Activated B cell treated with CpG ODN at 0.5 μM for 24 hours (primary cell): Measurements from ENCODE around the gene ZACN. TPM values are rescaled to one million over a fixed set of nuclear protein-coding genes. Genes with fewer than 3 reads are reported as not detected.

Experiments used
- ATAC-seq: fragments of 200-7000 bp; cut with Tn5 transposase; one replicate; pipeline ENCODE4 v1.10.0; 2021; ENCODE audit warnings: low read depth, mild to moderate bottlenecking, moderate library complexity
- CTCF ChIA-PET: fragments of 350-600 bp; sonication (Branson Sonifier 250); formaldehyde crosslinking; loops from one replicate; lab custom pipeline; 2021; ENCODE audit warnings: antibody characterized with exemption; lab: Charles Lee
- POLR2A ChIA-PET: fragments of 350-600 bp; sonication (Branson Sonifier 250); formaldehyde crosslinking; loops from one replicate; lab custom pipeline; 2021; ENCODE audit warnings: antibody characterized with exemption; lab: Charles Lee
- DNase-seq: peaks from one replicate; pipeline ENCODE4 v3.0.0; 2022
- H3K27ac Mint-ChIP-seq: one replicate; pipeline ENCODE4 v1.8.0; 2020; ENCODE audit warnings: mixed read lengths
- H3K27me3 Mint-ChIP-seq: one replicate; pipeline ENCODE4 v1.8.0; 2021; ENCODE audit warnings: mixed read lengths
- H3K36me3 Mint-ChIP-seq: one replicate; pipeline ENCODE4 v1.8.0; 2021; ENCODE audit warnings: low read depth, mixed read lengths
- H3K4me1 Mint-ChIP-seq: one replicate; pipeline ENCODE4 v1.8.0; 2021; ENCODE audit warnings: mixed read lengths
- H3K4me3 Mint-ChIP-seq: one replicate; pipeline ENCODE4 v1.8.0; 2020; ENCODE audit warnings: mild to moderate bottlenecking, mixed read lengths
- H3K9me3 Mint-ChIP-seq: one replicate; pipeline ENCODE4 v1.8.0; 2020; ENCODE audit warnings: mixed read lengths
- intact Hi-C: fragments of 100-400 bp; cut with micrococcal nuclease; formaldehyde crosslinking; loops from one replicate; pipeline ENCODE4 v1.15.1; 2024
- total RNA-seq: library from RNA; stranded (reverse); gene quantifications from 2 replicates; pipeline ENCODE4 v1.2.3, GENCODE V29; 2022
- TF ChIP-seq, protein P1 (sequence below): fragments of 200-600 bp; IDR thresholded peaks from one replicate; pipeline ENCODE4 v1.8.0; 2022; ENCODE audit warnings: antibody characterized with exemption, mild to moderate bottlenecking

Gene ZACN
- total RNA-seq, 1 donor from 2014 or later: 0.67 TPM

DNA sequence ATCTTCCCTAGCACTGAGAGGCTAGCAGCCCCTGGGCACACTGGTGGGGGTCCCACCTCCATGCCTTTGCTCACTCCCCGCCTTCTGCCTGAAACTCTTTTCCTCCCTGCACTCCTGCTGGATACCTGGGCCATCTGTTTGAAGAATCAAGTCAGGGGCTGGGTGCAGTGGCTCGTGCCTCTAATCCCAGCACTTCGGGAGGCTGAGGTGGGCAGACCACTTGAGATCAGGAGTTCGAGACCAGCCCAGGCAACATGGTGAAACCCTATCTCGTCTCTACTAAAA is 46.4 kb downstream of the ZACN start:
- no peak for ATAC-seq
- H3K36me3 Mint-ChIP-seq: no peaks in the 10 kb centered on the region
- no peaks in the 10 kb centered on the region for H3K9me3 Mint-ChIP-seq
- TF ChIP-seq, protein P1, sequence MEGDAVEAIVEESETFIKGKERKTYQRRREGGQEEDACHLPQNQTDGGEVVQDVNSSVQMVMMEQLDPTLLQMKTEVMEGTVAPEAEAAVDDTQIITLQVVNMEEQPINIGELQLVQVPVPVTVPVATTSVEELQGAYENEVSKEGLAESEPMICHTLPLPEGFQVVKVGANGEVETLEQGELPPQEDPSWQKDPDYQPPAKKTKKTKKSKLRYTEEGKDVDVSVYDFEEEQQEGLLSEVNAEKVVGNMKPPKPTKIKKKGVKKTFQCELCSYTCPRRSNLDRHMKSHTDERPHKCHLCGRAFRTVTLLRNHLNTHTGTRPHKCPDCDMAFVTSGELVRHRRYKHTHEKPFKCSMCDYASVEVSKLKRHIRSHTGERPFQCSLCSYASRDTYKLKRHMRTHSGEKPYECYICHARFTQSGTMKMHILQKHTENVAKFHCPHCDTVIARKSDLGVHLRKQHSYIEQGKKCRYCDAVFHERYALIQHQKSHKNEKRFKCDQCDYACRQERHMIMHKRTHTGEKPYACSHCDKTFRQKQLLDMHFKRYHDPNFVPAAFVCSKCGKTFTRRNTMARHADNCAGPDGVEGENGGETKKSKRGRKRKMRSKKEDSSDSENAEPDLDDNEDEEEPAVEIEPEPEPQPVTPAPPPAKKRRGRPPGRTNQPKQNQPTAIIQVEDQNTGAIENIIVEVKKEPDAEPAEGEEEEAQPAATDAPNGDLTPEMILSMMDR: no peak
- H3K27me3 Mint-ChIP-seq: no peaks in the 10 kb centered on the region
- ChIA-PET CTCF (interaction anchor here (1.0 to 11.2 kb wide), 4 partner anchors 20 to 240 kb away, joined by 6 to 228 read pairs (median 14); no protein-coding TSS in a partner anchor), POLR2A (interaction anchor here (13.5 kb wide), 1 partner anchor 142 kb away, joined by 257 read pairs; the partner anchor contains the start of gene UBALD2)
- no peak overlapping the region for H3K4me3 Mint-ChIP-seq
- H3K4me1 Mint-ChIP-seq: peaks cover 17% of the 10 kb centered on the region
- DNase-seq: no peak
- intact Hi-C loops: no loop called here
- H3K27ac Mint-ChIP-seq: no peak overlapping the region

- intact Hi-C loops: no loop called here
- H3K27ac Mint-ChIP-seq: no peak overlapping the region
- H3K4me3 Mint-ChIP-seq: no peak overlapping the region
- no peak for ATAC-seq
- peaks cover 14% of the 10 kb centered on the region for H3K4me1 Mint-ChIP-seq
- no peaks in the 10 kb centered on the region for H3K36me3 Mint-ChIP-seq
- ChIA-PET CTCF (interaction anchor here (0.7 to 11.2 kb wide), 4 partner anchors 22 to 259 kb away, joined by 3 to 228 read pairs (median 13); partner anchors contain the start of gene EXOC7), POLR2A (interaction anchor here (0.6 to 13.5 kb wide), 3 partner anchors 20 to 142 kb away, joined by 3 to 257 read pairs (median 3); partner anchors contain the start of gene UBALD2)
- no peaks in the 10 kb centered on the region for H3K27me3 Mint-ChIP-seq
- DNase-seq: no peak
- H3K9me3 Mint-ChIP-seq: no peaks in the 10 kb centered on the region
- TF ChIP-seq, protein P1: no peak
Observed at GRCh38 chr17:76125922-76126321, 46.9 kb downstream of the ZACN start.

GRCh38 chr17:76130473-76130872 is 51.5 kb downstream of the ZACN start:
- Mint-ChIP-seq H3K27me3 (peaks cover 9% of the 10 kb centered on the region), H3K36me3 (no peaks in the 10 kb centered on the region), H3K9me3 (no peaks in the 10 kb centered on the region), H3K4me1 (no peaks in the 10 kb centered on the region), H3K27ac (no peak overlapping the region), H3K4me3 (no peak overlapping the region)
- ChIA-PET POLR2A (interaction anchor here (13.5 kb wide), 1 partner anchor 137 kb away, joined by 257 read pairs; the partner anchor contains the start of gene UBALD2), CTCF (interaction anchor here (1.5 kb wide), 1 partner anchor 9 kb away, joined by 4 read pairs; no protein-coding TSS in a partner anchor)
- ATAC-seq (no peak), DNase-seq (no peak)
- intact Hi-C loops: no loop called here
- TF ChIP-seq, protein P1: no peak

DNA sequence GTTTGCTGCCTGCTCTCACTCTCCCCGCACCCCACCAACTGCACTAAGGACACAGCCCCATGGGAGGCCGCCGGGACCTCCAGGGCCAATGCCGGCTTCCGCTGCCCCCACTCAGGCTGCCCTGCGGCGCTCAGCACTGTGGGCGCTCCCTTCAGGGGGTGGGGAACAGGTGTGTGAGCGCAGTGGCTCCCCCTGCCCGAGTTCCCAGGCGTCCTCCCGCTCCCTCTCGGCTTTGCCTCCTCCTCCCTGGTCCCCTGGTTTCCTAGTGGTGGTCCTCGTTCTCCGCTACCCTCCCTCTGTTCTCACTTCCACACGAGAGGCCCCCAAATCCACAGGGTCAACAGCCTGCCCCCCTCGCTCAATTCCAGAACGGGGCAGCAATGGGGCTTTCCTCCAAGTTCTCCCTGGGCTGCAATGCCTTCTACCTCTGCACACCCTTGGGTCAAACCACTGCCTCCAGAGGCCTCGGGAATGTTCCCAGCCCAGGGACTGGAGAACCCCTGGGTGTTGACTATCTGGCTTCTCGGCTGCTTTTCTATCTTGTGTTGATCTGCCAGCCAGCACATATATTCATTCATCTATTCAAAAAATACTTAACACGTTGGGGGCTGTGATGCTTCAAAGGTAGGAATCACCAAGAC is 52.2 kb downstream of the ZACN start:
- Mint-ChIP-seq H3K36me3 (no peaks in the 10 kb centered on the region), H3K27me3 (peaks cover 9% of the 10 kb centered on the region), H3K4me1 (no peaks in the 10 kb centered on the region), H3K4me3 (no peak overlapping the region), H3K9me3 (no peaks in the 10 kb centered on the region), H3K27ac (no peak overlapping the region)
- CTCF ChIA-PET: interaction anchor here (1.5 kb wide), 1 partner anchor 10 kb away, joined by 4 read pairs; no protein-coding TSS in a partner anchor
- POLR2A ChIA-PET: interaction anchor here (13.5 kb wide), 1 partner anchor 137 kb away, joined by 257 read pairs; the partner anchor contains the start of gene UBALD2
- no peak for ATAC-seq
- TF ChIP-seq, protein P1: no peak
- intact Hi-C loops: no loop called here
- DNase-seq: no peak
